ENCODE data around the gene CEACAM6.

GRCh38 chr19:41714598-41714997 lies 40.7 kb upstream of the CEACAM6 start:
- TF ChIP-seq, protein P1, sequence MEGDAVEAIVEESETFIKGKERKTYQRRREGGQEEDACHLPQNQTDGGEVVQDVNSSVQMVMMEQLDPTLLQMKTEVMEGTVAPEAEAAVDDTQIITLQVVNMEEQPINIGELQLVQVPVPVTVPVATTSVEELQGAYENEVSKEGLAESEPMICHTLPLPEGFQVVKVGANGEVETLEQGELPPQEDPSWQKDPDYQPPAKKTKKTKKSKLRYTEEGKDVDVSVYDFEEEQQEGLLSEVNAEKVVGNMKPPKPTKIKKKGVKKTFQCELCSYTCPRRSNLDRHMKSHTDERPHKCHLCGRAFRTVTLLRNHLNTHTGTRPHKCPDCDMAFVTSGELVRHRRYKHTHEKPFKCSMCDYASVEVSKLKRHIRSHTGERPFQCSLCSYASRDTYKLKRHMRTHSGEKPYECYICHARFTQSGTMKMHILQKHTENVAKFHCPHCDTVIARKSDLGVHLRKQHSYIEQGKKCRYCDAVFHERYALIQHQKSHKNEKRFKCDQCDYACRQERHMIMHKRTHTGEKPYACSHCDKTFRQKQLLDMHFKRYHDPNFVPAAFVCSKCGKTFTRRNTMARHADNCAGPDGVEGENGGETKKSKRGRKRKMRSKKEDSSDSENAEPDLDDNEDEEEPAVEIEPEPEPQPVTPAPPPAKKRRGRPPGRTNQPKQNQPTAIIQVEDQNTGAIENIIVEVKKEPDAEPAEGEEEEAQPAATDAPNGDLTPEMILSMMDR (IDR thresholded peaks at IDR 0.05) = no peak
- TF ChIP-seq POLR2A (IDR thresholded peaks at IDR 0.05) = no peak
